BE2C (cell line): ENCODE data around the gene KLHDC8B.
"Not testable (repeated sequence)": the region's sequence is repeated elsewhere in the genome, so short reads cannot be mapped to it uniquely, and the experiment has no call there.

Source experiments
- DNase-seq: peaks from one replicate; pipeline ENCODE4 v3.0.0-alpha.2; 2020
- H3K27me3 ChIP-seq: fragments of 250-450 bp; sonication (Bioruptor Pico); 2 replicates; pipeline ENCODE4 v1.5.1; 2020; ENCODE audit warnings: mild to moderate bottlenecking
- H3K36me3 ChIP-seq: fragments of 250-450 bp; sonication (Bioruptor Pico); 2 replicates; pipeline ENCODE4 v1.5.1; 2020; ENCODE audit warnings: mild to moderate bottlenecking
- H3K4me1 ChIP-seq: fragments of 250-450 bp; sonication (Bioruptor Pico); 2 replicates; pipeline ENCODE4 v1.5.1; 2020
- H3K4me3 ChIP-seq: 2 replicates; pipeline ENCODE4 v1.5.1; 2011; ENCODE audit warnings: low read depth, low read length
- H3K9me3 ChIP-seq: fragments of 250-450 bp; sonication (Bioruptor Pico); 2 replicates; pipeline ENCODE4 v1.5.1; 2020
- CTCF ChIP-seq: IDR thresholded peaks from 2 replicates; pipeline ENCODE4 v1.5.1; 2012; ENCODE audit warnings: mild to moderate bottlenecking, low read depth, low read length

The KLHDC8B gene

DNA sequence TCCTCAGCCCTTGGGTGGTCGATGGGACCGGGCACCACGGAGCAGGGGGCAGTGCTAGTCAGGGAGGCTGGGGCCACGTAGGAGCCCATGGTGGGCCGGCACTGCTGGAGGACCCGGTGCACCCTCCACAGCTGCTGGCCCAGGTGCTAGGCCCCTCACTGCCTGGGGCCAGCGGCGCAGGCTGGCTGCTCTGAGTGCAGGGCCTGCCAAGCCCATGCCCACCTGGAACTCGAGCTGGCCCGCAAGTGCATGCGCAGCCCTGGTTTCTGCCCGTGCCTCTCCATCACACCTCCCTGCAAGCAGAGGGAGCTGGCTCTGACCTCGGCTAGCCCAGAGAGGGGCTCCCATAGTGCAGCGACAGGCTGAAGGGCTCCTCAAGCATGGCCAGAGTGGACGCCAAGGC is 42.1 kb downstream of the KLHDC8B start:
- Histone ChIP-seq H3K4me1 (no peaks in the 10 kb centered on the region), H3K4me3 (no peak overlapping the region), H3K36me3 (no peaks in the 10 kb centered on the region), H3K9me3 (no peaks in the 10 kb centered on the region), H3K27me3 (no peaks in the 10 kb centered on the region)
- no peak for DNase-seq
- no peak for TF ChIP-seq CTCF

- Histone ChIP-seq H3K27me3 (no peaks in the 10 kb centered on the region), H3K4me3 (no peak overlapping the region), H3K4me1 (no peaks in the 10 kb centered on the region), H3K9me3 (no peaks in the 10 kb centered on the region), H3K36me3 (no peaks in the 10 kb centered on the region)
- no peak for TF ChIP-seq CTCF
- no peak for DNase-seq
Measured at GRCh38 chr3:49213998-49214397, 42.6 kb downstream of the KLHDC8B start.

DNA sequence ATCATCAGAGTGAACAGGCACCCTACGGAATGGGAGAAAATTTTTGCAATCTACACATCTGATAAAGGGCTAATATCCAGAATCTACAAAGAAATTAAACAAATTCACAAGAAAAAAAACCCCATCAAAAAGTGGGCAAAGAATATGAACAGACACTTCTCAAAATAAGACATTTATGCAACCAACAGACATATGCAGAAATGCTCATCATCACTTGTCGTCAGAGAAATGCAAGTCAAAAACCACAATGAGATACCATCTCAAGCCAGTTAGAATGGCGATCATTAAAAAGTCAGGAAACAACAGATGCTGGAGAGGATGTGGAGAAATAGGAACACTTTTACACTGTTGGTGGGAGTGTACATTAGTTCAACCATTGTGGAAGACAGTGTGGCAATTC is 45.3 kb downstream of the KLHDC8B start:
- not testable (repeated sequence) for H3K27me3 ChIP-seq, H3K4me3 ChIP-seq, DNase-seq, H3K9me3 ChIP-seq, H3K4me1 ChIP-seq, H3K36me3 ChIP-seq

DNA sequence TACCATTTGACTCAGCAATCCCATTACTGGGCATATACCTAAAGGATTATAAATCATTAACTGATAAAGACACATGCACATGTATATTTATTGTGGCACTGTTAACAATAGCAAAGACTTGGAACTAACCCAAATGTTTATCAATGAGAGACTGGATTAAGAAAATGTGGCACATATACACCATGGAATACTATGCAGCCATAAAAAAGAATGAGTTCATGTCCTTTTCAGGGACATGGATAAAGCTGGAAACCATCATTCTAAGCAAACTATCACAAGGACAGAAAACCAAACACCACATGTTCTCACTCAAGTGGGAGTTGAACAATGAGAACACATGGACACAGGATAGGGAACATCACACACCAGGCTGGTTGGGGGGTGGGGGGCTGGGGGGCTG is 45.7 kb downstream of the KLHDC8B start:
- not testable (repeated sequence) for H3K27me3 ChIP-seq, DNase-seq, H3K36me3 ChIP-seq, H3K9me3 ChIP-seq, H3K4me3 ChIP-seq, H3K4me1 ChIP-seq

- H3K9me3 ChIP-seq = no peaks in the 10 kb centered on the region
- DNase-seq = no peak
- H3K4me1 ChIP-seq = no peaks in the 10 kb centered on the region
- no peaks in the 10 kb centered on the region for H3K27me3 ChIP-seq
- no peaks in the 10 kb centered on the region for H3K36me3 ChIP-seq
- no peak overlapping the region for H3K4me3 ChIP-seq
- no peak for TF ChIP-seq CTCF
Measured at GRCh38 chr3:49217688-49218470, 46.5 kb downstream of the KLHDC8B start.

DNA sequence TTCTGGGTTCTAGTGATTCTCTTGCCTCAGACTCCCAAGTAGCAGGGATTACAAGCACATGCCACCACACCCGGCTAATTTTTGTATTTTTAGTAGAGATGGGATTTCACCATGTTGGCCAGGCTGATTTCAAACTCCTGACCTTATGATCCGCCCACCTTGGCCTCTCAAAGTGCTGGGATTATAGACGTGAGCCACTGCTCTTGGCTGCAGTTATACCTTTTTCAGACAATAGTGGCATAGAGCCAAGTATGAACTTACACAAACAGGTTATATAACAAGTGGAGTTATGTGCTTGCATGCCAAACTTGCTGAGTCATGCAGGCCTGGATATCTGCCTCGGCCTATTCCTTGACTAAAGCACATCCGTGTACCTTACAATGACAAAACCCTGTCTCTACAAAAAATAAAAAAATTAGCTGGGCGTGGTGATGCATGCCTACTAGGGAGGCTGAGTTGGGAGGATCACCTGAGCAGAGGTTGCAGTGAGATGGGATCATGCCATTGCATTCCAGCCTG is 47.1 kb downstream of the KLHDC8B start:
- DNase-seq = peak; percentile 11
- not testable (repeated sequence) for H3K36me3 ChIP-seq, H3K27me3 ChIP-seq, H3K4me3 ChIP-seq, H3K4me1 ChIP-seq, H3K9me3 ChIP-seq

DNA sequence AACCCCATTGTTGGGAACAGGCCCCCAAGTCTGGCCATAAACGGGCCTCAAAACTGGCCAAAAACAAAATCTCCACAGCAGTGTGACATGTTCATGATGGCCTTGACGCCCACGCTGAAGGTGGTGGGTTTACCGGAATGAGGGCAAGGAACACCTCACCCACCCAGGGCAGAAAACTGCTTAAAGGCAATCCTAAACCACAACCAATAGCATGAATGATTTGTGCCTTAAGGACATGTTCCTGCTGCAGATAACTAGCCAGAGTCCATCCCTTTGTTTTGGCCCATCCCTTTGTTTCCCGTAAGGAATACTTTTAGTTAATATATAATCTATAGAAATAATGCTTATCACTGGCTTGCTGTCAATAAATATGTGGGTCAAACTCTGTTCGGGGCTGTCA is 47.7 kb downstream of the KLHDC8B start:
- Histone ChIP-seq H3K27me3 (no peaks in the 10 kb centered on the region), H3K4me1 (no peaks in the 10 kb centered on the region), H3K36me3 (no peaks in the 10 kb centered on the region), H3K4me3 (no peak overlapping the region), H3K9me3 (no peaks in the 10 kb centered on the region)
- TF ChIP-seq CTCF = no peak
- DNase-seq = no peak

- not testable (repeated sequence) for H3K4me1 ChIP-seq, H3K9me3 ChIP-seq, H3K4me3 ChIP-seq, H3K27me3 ChIP-seq, DNase-seq, H3K36me3 ChIP-seq
Measured at GRCh38 chr3:49220985-49221563, 49.7 kb downstream of the KLHDC8B start.
